ENCODE measurements around the gene ZNF217. TPM values are rescaled to one million over a fixed set of nuclear protein-coding genes. Genes with fewer than 3 reads are reported as not detected.
A peak's percentile ranks its signal among the peaks of the same experiment; 100 is the strongest.
"Not testable (repeated sequence)": the region's sequence is repeated elsewhere in the genome, so short reads cannot be mapped to it uniquely, and the experiment has no call there.

ZNF217 gene
- total RNA-seq, 2 experiments from 2014 or later = 37.2 to 38.3 TPM

GRCh38 chr20:53618490-53619000 is 24.9 kb upstream of the ZNF217 start:
- intact Hi-C loops (cut with micrococcal nuclease); DNase-seq; H3K9me3 Mint-ChIP-seq; H3K27ac Mint-ChIP-seq; H3K36me3 Mint-ChIP-seq (ENCODE audit: low read depth); H3K27me3 Mint-ChIP-seq (ENCODE audit: low read depth); H3K4me3 Mint-ChIP-seq: not testable (repeated sequence)
- CTCF ChIA-PET = interaction anchor here (0.6 kb wide), 1 partner anchor 32 kb away, joined by 3 read pairs; no protein-coding TSS in a partner anchor
- peaks cover 27% of the 10 kb centered on the region for H3K4me1 Mint-ChIP-seq (ENCODE audit: low read depth)

GRCh38 chr20:53617791-53618489 is 24.3 kb upstream of the ZNF217 start:
- Mint-ChIP-seq H3K27me3 (ENCODE audit: low read depth) (no peaks in the 10 kb centered on the region), H3K9me3 (no peaks in the 10 kb centered on the region), H3K4me1 (ENCODE audit: low read depth) (peaks cover 24% of the 10 kb centered on the region), H3K36me3 (ENCODE audit: low read depth) (no peaks in the 10 kb centered on the region), H3K27ac (no peak overlapping the region), H3K4me3 (no peak overlapping the region)
- intact Hi-C loops (cut with micrococcal nuclease) = no loop called here
- CTCF ChIA-PET = no interaction called here
- no peak for DNase-seq

- CTCF ChIA-PET = interaction anchor here (0.8 kb wide), 1 partner anchor 8 kb away, joined by 7 read pairs; no protein-coding TSS in a partner anchor
- H3K36me3 Mint-ChIP-seq (ENCODE audit: low read depth); intact Hi-C loops (cut with micrococcal nuclease); H3K27ac Mint-ChIP-seq; DNase-seq; H3K27me3 Mint-ChIP-seq (ENCODE audit: low read depth); H3K4me3 Mint-ChIP-seq; H3K9me3 Mint-ChIP-seq: not testable (repeated sequence)
- H3K4me1 Mint-ChIP-seq (ENCODE audit: low read depth) = peaks cover 11% of the 10 kb centered on the region
Measured at GRCh38 chr20:53616489-53616888, 22.9 kb upstream of the ZNF217 start.

- intact Hi-C loops (cut with micrococcal nuclease) = no loop called here
- no peaks in the 10 kb centered on the region for H3K27me3 Mint-ChIP-seq (ENCODE audit: low read depth)
- no peak overlapping the region for H3K27ac Mint-ChIP-seq
- no peaks in the 10 kb centered on the region for H3K9me3 Mint-ChIP-seq
- H3K36me3 Mint-ChIP-seq (ENCODE audit: low read depth) = no peaks in the 10 kb centered on the region
- H3K4me1 Mint-ChIP-seq (ENCODE audit: low read depth) = peaks cover 19% of the 10 kb centered on the region
- H3K4me3 Mint-ChIP-seq = no peak overlapping the region
- DNase-seq = no peak
- CTCF ChIA-PET = interaction anchor here (0.7 to 1.7 kb wide), 5 partner anchors 9 to 129 kb away, joined by 3 to 5 read pairs (median 3); no protein-coding TSS in a partner anchor
Measured at GRCh38 chr20:53613748-53614147, 20.1 kb upstream of the ZNF217 start.

- intact Hi-C loops (cut with micrococcal nuclease) = not testable (repeated sequence)
- CTCF ChIA-PET = interaction anchor here (1.4 kb wide), 1 partner anchor 10 kb away, joined by 3 read pairs; no protein-coding TSS in a partner anchor
Measured at GRCh38 chr20:53612289-53612688, 18.6 kb upstream of the ZNF217 start.

GRCh38 chr20:53611449-53611894 is 17.8 kb upstream of the ZNF217 start:
- intact Hi-C loops (cut with micrococcal nuclease) = no loop called here
- H3K36me3 Mint-ChIP-seq (ENCODE audit: low read depth) = peaks cover 2% of the 10 kb centered on the region
- CTCF ChIA-PET = interaction anchor here (1.4 kb wide), 1 partner anchor 11 kb away, joined by 3 read pairs; no protein-coding TSS in a partner anchor
- DNase-seq = no peak
- no peak overlapping the region for H3K27ac Mint-ChIP-seq
- H3K9me3 Mint-ChIP-seq = no peaks in the 10 kb centered on the region
- H3K4me3 Mint-ChIP-seq = no peak overlapping the region
- H3K4me1 Mint-ChIP-seq (ENCODE audit: low read depth) = peaks cover 29% of the 10 kb centered on the region
- no peaks in the 10 kb centered on the region for H3K27me3 Mint-ChIP-seq (ENCODE audit: low read depth)

More at GRCh38 chr20:53612289-53612688, 18.6 kb upstream of the ZNF217 start:
- not testable (repeated sequence) for H3K9me3 Mint-ChIP-seq; H3K27ac Mint-ChIP-seq; H3K36me3 Mint-ChIP-seq (ENCODE audit: low read depth); DNase-seq; H3K4me3 Mint-ChIP-seq; H3K27me3 Mint-ChIP-seq (ENCODE audit: low read depth)
- H3K4me1 Mint-ChIP-seq (ENCODE audit: low read depth) = peaks cover 28% of the 10 kb centered on the region

GRCh38 chr20:53609491-53610445 is 16.1 kb upstream of the ZNF217 start:
- Mint-ChIP-seq H3K36me3 (ENCODE audit: low read depth) (peaks cover 2% of the 10 kb centered on the region), H3K4me3 (peak overlapping the region; percentile 79), H3K27ac (peak overlapping the region; percentile 98), H3K4me1 (ENCODE audit: low read depth) (peaks cover 33% of the 10 kb centered on the region), H3K27me3 (ENCODE audit: low read depth) (no peaks in the 10 kb centered on the region), H3K9me3 (no peaks in the 10 kb centered on the region)
- CTCF ChIA-PET = interaction anchor here (0.5 to 1.2 kb wide), 11 partner anchors 10 to 829 kb away, joined by 3 to 5 read pairs (median 3); no protein-coding TSS in a partner anchor
- peak; percentile 91 for DNase-seq
- intact Hi-C loops (cut with micrococcal nuclease) = loop anchor here (1.0 to 2.0 kb wide), 6 partner anchors 11 to 43 kb away; no protein-coding TSS in a partner anchor

- Mint-ChIP-seq H3K9me3 (no peaks in the 10 kb centered on the region), H3K4me1 (ENCODE audit: low read depth) (peaks cover 37% of the 10 kb centered on the region), H3K36me3 (ENCODE audit: low read depth) (peaks cover 2% of the 10 kb centered on the region), H3K27me3 (ENCODE audit: low read depth) (no peaks in the 10 kb centered on the region), H3K27ac (peak overlapping the region; percentile 98), H3K4me3 (peak overlapping the region; percentile 79)
- CTCF ChIA-PET = interaction anchor here (0.6 to 1.2 kb wide), 8 partner anchors 8 to 828 kb away, joined by 3 to 7 read pairs (median 3); no protein-coding TSS in a partner anchor
- intact Hi-C loops (cut with micrococcal nuclease) = loop anchor here (1.0 to 2.0 kb wide), 6 partner anchors 10 to 44 kb away; no protein-coding TSS in a partner anchor
- DNase-seq = peak; percentile 68
Measured at GRCh38 chr20:53608456-53609452, 15.1 kb upstream of the ZNF217 start.

GRCh38 chr20:53608071-53608455 is 14.4 kb upstream of the ZNF217 start:
- Mint-ChIP-seq H3K9me3 (no peaks in the 10 kb centered on the region), H3K36me3 (ENCODE audit: low read depth) (peaks cover 2% of the 10 kb centered on the region), H3K27ac (peak overlapping the region; percentile 98), H3K27me3 (ENCODE audit: low read depth) (no peaks in the 10 kb centered on the region), H3K4me3 (peak overlapping the region; percentile 79), H3K4me1 (ENCODE audit: low read depth) (peaks cover 38% of the 10 kb centered on the region)
- no peak for DNase-seq
- CTCF ChIA-PET = interaction anchor here (1.1 kb wide), 1 partner anchor 8 kb away, joined by 7 read pairs; no protein-coding TSS in a partner anchor
- intact Hi-C loops (cut with micrococcal nuclease) = loop anchor here (2.0 kb wide), 1 partner anchor 45 kb away; no protein-coding TSS in a partner anchor

GRCh38 chr20:53606364-53606985 is 12.8 kb upstream of the ZNF217 start:
- H3K4me1 Mint-ChIP-seq (ENCODE audit: low read depth) = peaks cover 36% of the 10 kb centered on the region
- CTCF ChIA-PET = no interaction called here
- H3K27ac Mint-ChIP-seq = no peak overlapping the region

More at GRCh38 chr20:53606364-53606985, 12.8 kb upstream of the ZNF217 start:
- no peak for DNase-seq
- Mint-ChIP-seq H3K27me3 (ENCODE audit: low read depth) (no peaks in the 10 kb centered on the region), H3K9me3 (no peaks in the 10 kb centered on the region), H3K4me3 (no peak overlapping the region), H3K36me3 (ENCODE audit: low read depth) (peaks cover 2% of the 10 kb centered on the region)
- intact Hi-C loops (cut with micrococcal nuclease) = no loop called here
